NCI-H2196 (cell line): ENCODE measurements around the gene IL4I1.
A peak's percentile ranks its signal among the peaks of the same experiment; 100 is the strongest.

ENCODE experiments used
- DNase-seq: peaks from one replicate; lab custom pipeline; 2025; ENCODE audit not compliant: unreplicated experiment; lab: John Stamatoyannopoulos, UW

Gene IL4I1

DNA sequence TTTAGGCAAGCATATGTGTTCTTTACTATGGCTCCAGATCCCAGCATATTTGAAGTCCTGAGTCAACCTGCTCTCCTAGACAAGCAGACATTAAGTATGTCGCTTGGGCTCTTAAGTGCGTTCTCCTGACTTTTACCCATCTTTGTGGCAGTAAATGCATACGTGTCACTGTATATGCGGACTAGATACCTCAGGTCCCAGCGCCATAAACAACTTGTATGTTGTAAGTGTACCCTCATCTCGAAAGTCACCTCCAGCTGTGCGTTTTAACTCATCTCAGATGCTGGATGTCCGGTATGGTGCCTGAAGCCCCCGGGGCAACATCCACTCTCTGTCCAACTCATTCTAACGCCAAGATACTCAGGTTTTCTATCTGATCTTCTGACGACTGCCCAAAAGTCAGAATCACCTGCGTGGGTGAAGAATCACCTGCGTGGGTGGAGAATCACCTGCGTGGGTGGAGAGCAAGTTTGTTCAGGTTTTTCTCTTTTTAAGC is 44.0 kb downstream of the IL4I1 start:
- no peak for DNase-seq

DNA sequence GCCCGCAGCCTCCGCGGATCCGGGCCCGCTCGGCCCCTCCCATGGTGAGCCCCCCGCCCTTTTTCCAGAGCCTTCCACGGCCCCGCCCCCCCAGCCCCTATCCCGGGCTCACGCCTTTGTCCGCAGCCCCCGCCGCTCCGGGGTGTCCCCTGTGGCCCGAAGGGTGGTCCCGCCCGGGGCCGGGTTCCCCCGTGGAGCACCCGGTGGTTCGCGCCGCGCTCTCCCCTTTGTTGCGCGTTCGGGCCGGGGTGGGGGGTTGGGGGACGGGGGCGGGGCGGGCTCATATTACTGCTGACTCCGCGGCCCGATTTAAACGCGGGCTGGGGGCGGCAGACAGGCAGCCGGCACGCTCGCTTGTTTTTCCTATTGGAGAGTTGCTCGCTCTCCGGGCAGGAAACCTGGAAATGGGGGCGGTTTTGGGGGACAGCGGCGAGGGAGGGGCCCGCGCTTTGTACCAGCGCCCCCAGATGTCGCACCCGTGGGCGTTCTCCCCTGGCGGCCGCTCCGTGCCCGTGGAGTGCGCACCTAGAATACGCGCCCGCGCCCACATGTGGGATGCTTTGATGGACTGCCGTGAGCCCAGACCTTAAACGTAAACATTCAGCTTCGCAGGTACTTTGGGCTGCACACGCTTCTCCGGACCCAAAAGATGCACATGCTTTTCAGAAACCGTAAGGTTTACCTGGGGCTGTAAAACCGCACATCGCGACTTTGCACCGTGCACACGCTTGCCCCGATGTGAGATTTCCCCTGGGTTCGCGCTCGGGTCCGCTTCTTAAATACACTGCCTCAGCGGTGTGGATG is 45.0 kb downstream of the IL4I1 start:
- no peak for DNase-seq

DNA sequence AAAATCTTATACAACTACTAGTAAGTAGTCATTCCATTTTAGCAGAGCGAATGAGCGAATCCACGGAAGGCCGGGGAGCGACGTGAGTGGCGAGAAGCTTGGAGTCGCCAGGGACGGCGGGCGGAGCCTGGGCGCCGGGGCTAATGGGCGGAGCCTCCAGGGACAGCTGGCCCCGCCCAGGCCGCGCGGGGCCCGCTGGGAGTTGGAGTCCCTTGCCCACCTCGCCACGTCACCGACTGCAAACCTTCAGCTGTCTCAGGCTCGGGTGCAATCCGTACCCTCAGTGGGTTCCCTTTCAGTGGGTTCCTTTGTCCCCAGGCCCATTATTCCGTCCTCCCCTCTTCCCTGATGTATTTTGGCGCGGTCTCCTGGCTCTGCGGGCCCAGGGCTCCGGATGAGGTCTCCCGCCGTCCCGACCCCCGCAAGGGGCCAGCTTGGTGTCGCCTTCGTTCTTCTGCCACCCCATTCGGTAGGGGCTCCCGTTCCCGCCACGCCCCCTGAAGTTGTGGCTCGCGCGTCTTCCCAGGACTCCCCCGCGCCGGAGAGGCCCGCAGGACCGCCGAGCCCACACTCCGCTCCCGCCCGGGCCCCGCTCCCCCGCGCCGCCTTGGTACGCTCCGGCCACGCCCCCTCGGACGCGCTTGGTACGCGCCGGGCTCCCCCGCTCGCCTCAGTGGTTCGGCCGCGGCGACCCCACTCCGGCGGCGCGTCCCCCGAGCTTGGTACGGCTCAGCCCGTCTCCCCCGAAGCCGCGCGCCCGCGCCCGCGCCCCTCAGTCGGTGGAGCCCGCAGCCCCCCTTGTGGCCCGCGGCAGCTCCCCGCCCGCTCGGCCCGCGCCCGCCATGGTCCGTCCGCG is 46.0 kb downstream of the IL4I1 start, which contains the start of gene PTOV1:
Gene PTOV1, plus strand, starts transcription at position 673 of the 856 bp plus-strand sequence.
- peak; percentile 90 for DNase-seq

DNA sequence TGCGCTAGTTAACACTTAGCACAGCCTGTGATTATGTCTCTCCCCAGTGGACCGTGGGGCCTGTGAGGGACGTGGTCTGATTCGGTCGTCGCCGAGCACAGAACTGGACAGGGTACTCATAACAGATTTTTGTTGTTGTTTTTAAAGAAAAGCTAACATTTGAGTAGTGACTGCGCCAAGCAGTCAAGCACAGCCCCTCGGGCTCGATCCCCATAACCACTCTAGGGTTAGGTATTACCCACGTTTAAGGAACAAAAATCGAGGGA is 46.5 kb downstream of the IL4I1 start:
- no peak for DNase-seq

DNA sequence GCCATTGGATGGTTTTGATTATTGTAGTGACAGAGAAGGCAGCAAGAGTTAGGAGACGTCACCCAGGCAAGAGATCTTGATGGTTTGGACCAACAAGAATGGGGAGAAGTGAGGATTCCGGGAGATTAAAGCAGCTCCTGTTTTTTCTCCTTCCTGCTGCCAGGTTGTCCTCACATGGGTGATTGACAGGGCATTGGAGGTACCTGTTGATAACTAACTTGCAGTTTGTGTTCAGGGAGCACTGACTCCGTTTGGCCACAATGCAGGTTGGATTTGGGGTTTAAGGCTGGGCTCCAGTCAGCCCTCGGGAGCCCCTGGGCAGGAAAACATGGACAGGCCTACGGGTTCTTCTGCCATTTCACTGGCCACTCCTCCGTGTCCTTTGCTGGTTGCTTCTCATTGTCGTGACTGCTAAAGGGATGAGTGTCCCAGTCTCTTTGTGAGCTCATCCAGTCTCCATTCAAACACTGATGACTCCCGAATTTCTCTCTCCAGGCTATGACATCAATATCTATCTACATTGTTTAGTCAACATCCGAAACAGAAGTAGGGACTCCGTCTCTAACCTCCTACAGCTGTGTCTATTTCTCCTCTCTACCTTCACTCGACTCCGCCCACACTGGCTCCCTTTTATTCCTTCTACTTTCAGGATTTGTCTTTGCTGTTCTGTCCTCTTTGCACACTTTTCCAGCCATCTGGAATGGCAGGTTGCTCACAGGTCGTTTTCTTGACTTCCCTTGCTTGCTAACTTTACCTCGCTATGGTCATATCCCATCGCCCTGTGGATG is 47.1 kb downstream of the IL4I1 start:
- no peak for DNase-seq

DNA sequence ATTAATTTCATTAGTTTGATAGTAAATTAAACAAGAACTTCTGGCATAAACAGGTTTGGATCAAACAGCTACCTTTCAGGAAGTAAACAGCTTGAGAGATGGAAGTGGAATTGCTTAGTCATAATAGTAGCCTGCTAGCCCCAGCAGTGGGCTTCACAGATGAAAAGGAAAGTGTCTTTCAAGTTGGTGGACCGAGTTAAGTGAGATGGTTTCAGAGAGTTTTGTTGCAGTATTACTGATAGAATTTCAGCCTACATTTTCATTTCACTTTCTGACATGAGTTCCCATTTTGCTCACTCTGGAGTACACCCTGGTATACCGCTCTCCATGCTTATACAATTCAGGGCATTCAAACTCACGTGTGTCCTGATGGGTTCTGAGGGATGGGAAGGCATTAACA is 47.7 kb downstream of the IL4I1 start:
- DNase-seq = no peak

DNA sequence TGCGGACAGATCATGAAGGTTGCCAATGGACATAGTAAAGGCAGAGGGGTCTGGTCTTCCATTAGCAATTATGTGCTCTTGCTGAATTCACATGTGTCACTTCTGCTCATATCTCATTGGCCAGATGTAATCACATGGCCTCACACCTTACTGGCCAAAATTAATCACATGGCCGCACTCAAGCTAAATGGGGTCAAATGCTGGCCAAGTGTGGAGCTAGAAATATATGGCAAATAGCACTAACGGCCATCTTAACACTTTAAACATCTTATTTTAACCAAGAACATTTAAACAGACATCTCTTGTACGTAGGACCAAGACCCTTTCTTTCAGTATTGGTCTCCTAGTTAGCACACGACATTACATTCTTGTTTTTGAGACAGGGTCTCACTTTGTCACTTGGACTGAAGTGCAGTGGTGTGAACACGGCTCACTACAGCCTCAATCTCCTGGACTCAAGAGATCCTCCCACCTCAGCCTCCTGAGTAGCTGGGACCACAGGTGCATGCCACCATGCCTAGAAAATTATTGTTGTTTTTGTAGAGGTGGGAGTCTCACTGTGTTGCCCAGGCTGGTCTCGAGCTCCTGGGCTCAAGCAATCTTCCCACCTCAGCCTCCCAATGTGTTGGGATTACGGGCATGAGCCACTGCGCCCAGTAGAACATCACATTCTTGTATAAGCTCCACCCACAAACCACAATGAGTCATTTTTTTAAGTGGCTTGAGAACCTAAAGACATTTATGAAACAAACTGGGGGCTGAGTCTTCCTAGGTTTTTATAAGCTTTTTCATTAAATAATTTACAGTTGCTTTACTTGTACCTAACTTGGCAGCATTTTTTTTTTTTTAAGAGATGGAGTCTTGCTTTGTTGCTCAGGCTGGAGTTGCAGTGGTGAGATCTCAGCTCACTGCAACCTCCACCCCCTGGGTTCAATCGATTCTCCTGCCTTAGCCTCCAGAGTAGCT is 48.7 kb downstream of the IL4I1 start:
- DNase-seq = peak; percentile 15

DNA sequence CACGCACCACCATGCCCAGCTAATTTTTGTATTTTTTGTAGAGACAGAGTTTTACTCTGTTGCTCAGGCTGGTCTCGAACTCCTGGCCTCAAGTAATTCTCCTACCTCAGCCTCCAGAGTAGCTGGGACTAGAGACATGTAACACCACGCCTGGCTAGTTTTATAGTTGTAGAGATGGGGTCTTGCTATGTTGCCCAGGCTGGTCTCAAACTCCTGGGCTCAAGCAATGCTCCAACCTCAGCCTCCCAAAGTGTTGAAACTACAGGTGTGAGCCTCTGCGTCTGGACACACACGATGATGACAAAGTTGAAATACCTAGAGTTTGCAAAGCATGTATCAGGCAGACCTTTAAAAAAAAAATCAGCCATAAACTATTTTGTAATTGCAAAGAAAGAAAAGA is 50.3 kb downstream of the IL4I1 start:
- DNase-seq = no peak

DNA sequence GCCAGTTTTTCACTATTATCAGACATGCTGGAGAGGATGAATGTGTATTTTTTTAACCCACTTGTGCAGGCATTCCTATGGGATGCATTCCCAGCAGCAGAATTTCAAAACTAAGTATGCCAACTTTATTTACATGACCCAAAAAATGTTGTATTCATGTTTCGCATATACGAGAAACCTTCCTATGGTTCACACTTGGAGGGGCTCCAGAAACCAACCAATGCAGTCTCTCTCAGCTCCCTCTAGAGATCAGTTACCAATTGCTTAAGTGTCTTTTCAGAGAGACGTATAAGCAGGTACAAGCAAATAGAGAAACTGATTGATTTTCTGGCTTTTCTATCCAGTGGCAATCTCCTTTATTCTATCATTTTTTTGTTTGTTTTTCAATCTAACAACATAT is 51.3 kb downstream of the IL4I1 start:
- no peak for DNase-seq

DNA sequence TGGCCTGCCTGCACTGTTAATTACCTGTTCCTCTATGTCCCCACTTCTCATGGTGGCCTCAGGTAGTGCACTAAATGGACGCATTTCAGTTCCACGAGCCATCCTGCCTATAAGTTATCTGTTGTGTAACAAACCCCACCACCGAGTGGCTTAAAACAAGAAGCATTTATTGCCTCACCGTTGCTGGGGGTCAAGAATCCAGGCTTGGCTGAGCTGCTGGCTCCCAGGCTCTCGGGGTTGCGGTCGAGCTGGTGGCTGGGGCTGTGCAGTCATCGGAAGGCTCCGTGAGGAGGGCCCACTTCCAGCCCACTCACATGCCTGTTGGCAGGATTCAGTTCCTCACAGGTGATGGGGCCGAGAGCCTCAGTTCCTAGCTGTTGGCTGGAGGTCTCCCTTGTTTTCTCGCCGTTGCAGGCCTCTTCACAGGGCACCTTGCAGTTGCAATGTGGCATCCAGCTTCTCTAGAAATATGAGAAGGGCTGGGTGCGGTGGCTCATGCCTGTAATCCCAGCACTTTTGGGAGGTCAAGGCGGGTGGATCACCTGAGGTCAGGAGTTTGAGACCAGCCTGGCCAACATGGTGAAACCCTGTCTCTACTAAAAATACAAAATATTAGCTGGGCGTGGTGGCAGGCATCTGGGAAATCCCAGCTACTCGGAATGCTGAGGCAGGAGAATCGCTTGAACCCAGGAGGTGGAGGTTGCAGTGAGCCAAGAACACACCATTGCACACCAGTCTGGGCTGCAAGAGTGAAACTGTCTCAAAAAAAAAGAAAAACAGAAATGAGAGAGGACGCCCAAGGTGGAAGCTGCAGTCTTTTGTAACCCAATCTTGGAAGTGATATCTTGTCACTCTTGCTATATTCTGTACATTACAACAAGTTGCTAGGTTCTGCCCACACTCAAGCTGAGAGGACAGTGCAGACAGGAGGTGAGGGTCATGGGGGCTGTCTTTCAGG is 52.3 kb downstream of the IL4I1 start:
- no peak for DNase-seq

DNA sequence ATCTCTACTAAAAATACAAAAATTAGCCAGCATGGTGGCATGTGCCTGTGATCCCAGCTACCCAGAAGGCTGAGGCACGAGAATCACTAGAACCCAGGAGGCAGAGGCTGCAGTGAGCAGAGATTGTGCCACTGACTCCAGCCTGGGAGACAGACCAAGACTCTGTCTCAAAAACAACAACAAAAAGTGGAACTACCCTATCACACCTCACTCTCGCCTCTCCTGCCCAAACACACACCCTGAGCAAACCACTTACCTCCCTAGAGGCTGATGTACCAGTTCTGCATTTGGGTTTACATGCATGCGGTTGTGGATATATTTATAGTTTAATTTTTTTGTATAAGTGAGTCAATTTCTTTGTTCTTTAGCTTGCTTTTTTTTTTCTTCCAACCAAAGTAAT is 53.4 kb downstream of the IL4I1 start:
- no peak for DNase-seq

DNA sequence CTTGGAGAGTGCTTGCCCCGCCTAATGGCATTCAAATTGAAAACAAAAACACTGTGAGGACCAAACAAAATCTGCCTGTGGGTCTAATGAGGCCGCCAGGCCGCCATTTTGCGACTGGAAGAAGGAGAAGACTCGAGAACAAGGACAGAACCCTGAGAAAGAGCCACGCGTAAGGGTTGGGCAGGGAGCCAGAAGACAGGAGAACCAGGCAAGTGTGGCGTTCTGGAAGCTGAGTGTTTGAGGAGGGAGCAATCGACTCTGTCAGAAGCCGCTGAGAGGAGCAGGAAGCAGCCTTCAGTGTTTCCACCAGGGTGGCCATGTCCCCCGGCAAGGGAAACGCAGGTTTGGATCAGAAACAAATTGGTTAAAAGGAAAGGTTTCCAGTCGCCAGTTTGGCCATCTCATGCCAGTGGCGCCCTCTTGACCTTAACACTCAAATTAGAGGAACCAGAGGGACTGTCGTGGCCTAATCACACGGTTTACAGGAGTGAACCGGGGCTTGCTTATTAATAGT is 55.9 kb downstream of the IL4I1 start:
- no peak for DNase-seq

DNA sequence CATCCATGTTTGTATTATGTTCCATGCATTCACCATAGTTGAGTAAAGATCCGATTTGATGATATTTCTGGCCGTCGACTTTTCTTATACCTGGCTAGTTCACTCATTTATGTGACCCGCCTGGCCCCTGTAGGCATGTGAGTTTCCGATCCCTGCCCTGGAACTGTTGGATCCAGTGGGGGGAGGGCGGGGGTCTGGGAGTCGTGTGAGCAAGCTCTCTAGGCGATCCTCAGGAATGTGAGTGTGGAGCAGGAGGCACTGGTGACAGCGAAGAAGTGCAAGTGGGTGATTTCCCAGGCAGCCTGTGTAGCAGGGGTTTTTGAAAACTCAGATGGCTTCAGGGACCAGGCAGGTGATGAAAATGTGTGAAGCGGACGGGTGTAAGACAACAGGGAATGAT is 56.4 kb downstream of the IL4I1 start:
- DNase-seq = no peak

DNA sequence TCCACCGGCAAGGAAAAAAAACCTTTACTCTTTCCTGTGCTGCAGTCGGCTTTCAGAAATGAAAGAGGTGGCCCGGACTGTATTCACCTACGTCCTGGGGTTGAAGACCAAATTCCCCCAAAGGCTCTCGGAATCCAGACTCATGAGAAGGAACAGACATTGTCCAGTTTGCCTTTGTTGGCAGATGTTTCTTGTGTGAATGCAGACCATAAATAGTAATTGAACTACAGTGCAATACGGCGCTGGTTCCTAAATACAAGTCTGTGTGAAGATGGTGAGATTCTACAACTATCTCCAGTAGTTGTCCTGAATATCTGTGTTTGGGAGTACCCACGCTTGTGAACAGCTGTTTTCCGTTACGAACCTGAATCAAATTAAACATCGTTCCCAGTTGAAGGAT is 57.0 kb downstream of the IL4I1 start:
- DNase-seq = no peak
